Upper lobe of left lung (tissue), 4 donors: ENCODE data around the gene PRKCZ.

Experiments used
- CTCF ChIP-seq, 6 experiments: fragments of 450-650 bp in 4 of 6; fragments of 200-600 bp in 2 of 6; sonication (generic) in 2 of 6; IDR thresholded peaks; one replicate each; pipeline ENCODE4 v1.5.1; 2016 to 2019; ENCODE audit warnings: antibody characterized with exemption in 6 of 6
- POLR2A ChIP-seq, 4 donors: fragments of 450-650 bp; IDR thresholded peaks; one replicate each; pipeline ENCODE4 v1.5.1; 2016 to 2017; ENCODE audit warnings: antibody characterized with exemption in 4 of 4, mild to moderate bottlenecking in 2 of 4

GRCh38 chr1:2151252-2151651 is 101.0 kb downstream of the PRKCZ start:
- TF ChIP-seq CTCF (IDR thresholded peaks at IDR 0.05) (no peak), POLR2A (IDR thresholded peaks at IDR 0.05) (no peak)
